Smooth muscle cell of the brain vasculature (primary cell): ENCODE measurements around the gene CNNM2.
"Not testable (repeated sequence)": the region's sequence is repeated elsewhere in the genome, so short reads cannot be mapped to it uniquely, and the experiment has no call there.

Experiments used
- DNase-seq: peaks from one replicate; pipeline ENCODE4 v3.0.0-alpha.2; 2012; ENCODE audit warnings: low read depth, low spot score

The CNNM2 gene

GRCh38 chr10:102926842-102927241, 8.7 kb downstream of the CNNM2 start:
- DNase-seq = no peak

- DNase-seq = no peak
These were observed 9.4 kb downstream of the CNNM2 start for GRCh38 chr10:102927311-102928010.

- DNase-seq = not testable (repeated sequence)
These were observed 10.3 kb downstream of the CNNM2 start for GRCh38 chr10:102928442-102928841.

DNA sequence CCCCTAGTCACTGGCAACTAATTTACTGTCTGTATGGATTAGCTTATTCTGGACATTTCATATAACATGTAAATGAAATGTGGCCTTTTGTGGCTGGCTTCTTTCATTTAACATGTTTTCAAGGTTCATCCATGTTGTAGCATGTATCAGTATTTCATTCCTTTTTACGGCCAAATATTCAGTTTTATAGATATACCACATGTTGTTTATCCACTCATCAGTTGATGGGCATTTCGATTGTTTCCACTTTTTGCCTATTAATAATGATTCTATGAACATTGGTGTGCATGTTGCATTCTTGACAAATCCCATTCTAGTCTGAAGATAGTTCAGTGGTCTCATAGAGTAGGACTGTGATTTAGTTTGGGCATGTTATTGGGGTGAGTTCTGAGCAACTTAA, 12.6 kb downstream of the CNNM2 start:
- DNase-seq = no peak

- DNase-seq = no peak
These were observed 13.5 kb downstream of the CNNM2 start for GRCh38 chr10:102931643-102932042.

DNA sequence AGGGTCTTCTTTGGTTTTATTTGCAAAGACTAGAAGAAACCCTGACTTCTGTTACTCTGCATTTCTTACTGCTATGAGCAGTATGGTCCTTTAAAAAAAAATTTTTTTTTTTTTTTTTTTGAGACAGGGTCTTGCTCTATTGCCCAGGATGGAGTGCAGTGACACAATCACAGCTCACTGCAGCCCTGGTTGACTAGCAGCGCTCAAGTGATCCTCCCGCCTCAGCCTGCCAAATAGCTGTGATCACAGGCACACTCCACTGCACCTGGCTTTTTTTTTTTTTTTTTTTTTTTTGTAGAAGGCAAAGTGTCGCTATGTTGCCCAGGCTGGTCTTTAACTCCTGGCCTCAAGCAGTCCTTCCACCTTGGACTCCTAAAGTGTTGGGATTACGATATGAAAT, 17.4 kb downstream of the CNNM2 start:
- DNase-seq = no peak

GRCh38 chr10:102935939-102936605, 18.0 kb downstream of the CNNM2 start:
- DNase-seq = no peak

GRCh38 chr10:102941401-102941800, 23.3 kb downstream of the CNNM2 start:
- no peak for DNase-seq

DNA sequence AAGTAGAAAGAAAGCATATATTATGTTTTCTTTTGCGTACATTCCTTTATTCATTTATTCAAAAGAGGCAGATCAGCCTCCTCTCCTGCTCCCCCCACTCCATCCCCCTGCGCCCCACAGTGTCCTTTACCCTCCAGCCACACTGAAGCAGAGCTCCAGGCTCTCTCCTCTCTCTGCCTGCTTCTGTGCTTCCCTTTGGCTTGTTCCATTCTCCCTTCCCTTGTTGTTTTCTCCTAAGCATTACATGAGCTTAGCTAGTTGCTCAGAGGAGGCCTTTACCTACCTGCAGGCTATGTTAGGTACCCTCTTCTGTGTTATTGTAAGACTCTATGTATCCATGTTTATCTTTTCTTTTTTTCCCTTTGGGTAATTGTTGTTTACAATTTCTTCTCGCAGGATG, 27.4 kb downstream of the CNNM2 start:
- no peak for DNase-seq

- DNase-seq = no peak
These were observed 27.9 kb downstream of the CNNM2 start for GRCh38 chr10:102945962-102946361.

GRCh38 chr10:102946992-102947391, 28.9 kb downstream of the CNNM2 start:
- DNase-seq = no peak

DNA sequence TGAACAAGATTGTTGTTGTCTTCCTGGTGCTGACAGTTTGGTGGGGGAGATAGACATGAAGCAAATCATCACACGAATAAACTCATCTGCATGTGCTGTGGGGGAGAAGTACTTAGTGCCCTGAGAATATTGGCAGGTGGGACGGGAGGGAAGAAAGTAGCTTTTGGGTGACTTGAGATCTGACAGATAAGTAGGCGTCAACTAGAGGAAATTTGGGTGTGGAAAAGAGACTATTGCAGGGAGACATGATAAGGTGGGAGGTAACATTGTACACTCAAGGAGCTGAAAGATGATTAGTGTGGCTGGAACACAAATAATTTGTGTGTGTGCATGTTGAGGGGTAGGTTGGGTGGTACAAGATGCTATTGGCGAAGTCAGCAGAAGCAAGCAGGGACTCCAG, 30.1 kb downstream of the CNNM2 start:
- DNase-seq = no peak

DNA sequence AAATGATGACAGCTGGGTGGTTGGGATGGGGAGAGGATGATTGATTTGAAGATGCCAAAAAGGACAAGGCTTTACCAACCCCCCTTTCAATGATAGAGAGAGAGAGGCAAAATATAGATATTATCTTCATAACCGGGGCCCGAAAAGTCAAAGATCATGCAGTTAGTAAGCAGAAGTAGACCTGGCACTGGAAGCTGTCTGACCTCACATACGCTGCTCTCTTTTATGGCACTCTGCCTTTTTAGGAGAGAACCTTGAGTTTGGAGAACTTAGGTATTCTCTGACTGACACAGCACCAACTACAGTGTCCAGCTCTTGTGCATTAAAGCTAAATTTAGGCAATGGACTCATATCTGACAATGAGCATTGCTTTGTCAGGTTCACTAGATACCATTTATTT, 30.7 kb downstream of the CNNM2 start:
- DNase-seq = no peak

DNA sequence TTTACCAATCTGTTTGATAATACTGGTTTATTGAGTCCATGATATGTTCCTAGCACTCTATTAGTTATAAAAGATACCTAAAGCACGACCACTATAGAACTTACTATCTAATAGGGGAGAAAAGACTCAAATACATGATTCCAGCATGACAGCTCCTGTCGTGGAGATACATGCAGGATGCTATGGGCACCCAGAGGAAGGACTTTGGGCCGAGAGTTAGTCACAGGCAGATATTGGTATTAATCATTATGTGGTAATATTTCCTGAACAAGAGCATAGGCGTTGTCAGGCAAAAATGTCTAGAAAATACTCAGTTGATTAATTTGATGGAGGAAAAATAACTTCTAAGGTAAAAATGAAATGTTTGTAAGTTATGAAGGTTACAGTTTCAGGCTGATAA, 31.8 kb downstream of the CNNM2 start:
- DNase-seq = no peak

DNA sequence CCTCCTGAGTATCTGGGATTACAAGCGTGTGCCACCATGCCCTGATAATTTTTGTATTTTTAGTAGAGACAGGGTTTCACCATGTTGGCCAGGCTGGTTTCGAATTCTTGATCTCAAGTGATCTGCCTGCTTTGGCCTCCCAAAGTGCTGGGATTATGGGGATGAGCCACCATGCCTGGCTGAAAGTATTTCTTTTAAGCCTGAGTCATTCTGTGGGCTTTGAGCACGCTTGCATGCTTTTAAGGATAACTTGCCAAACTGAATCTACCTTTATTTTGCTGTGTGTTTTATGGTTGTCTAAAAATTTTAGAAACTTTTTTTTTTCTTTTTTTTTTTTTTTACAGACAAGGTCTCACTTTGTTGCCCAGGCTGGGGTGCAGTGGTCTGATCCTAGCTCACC, 33.2 kb downstream of the CNNM2 start:
- DNase-seq = no peak

GRCh38 chr10:102959360-102959759, 41.3 kb downstream of the CNNM2 start:
- DNase-seq = no peak

- no peak for DNase-seq
These were observed 42.1 kb downstream of the CNNM2 start for GRCh38 chr10:102960157-102960556.

- DNase-seq = no peak
These were observed 44.2 kb downstream of the CNNM2 start for GRCh38 chr10:102962267-102962666.

DNA sequence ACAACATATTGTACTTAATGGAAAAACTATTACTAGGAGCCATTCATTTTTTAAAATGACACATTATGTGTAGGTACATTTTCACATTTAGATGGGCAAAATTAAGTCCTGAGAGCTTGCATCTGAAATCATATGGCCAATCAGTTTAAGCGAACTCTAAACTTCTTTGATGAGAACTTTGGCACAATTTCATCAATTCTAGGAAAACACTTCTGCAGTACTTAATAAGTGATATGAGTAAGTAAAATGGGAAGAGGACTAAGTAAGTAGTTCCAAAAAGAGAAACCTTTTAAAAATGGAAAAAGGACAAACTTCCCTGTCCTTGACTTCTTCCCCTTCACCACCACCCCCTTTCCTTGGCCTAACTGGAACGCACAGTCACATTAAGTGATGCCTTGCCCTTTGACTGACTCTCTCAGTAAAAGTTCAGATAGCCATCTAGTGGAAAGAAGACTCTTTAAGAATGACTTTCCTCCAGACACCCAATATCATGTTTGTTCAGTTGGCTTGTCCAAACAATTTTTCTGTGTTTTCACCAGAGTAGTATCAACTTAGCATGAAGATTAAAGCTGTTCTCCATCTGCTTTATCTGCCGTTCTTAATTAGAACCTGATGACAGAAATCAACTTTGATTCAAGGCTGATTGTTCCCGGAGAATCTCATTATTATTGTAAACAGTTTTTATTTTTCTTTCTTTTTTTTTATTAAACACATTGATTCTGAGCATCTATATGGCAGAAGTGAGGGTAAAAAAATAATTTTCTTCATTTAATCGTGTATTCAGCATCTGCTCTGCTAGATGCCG, 45.1 kb downstream of the CNNM2 start:
- DNase-seq = no peak

- no peak for DNase-seq
These were observed 45.6 kb downstream of the CNNM2 start for GRCh38 chr10:102963756-102964025.

GRCh38 chr10:102964064-102964463, 46.0 kb downstream of the CNNM2 start:
- not testable (repeated sequence) for DNase-seq

DNA sequence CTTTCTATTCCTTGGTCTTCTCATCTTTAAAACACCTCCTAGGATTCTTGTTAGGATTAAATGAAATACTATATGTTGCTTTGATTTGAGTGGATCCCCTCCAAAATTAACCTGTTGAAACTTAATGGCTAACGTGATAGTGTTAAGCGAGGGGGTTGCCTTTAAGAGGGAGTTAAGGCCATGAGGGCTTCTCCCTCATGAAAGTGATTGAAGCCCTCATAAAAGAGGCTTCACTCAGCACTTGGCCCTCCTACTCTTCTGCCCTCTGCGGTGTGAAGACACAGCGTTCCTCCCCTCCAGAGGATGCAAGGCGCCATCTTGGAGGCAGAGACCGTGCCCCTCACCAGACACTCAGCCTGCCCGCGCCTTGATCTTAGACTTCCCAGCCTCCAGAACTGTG, 46.6 kb downstream of the CNNM2 start:
- no peak for DNase-seq

DNA sequence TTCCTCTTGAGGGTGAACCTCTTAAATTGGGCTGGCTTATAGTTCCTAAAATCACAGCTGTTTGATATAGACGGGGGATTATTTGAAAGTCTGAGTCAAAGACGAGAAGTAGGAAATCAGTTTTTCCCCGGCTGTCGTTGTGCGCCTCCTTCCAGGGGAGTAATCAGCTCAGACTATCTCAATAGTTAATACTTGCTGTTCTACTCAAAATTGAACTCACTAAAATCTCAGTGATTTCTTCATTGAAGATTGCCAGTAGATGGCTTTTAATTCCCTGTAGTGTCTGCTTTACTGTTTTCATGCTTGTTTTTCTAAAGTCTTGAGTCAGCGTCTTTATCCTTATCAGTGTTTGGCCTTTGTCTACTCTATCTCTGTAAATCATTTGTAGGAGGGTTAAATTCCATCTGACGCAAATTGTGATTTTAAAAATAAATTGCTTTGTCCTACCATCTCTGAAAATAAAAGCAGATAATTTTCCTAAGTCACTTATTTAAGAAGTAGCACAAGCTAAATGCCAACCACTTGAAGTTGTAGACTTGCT, 47.3 kb downstream of the CNNM2 start:
- DNase-seq = no peak
